HL-60 (cell line): ENCODE data around the gene ROGDI.

Source experiments
- GABPA ChIP-seq: IDR thresholded peaks from 2 replicates; pipeline ENCODE4 v1.6.1; 2012; ENCODE audit warnings: low read depth
- POLR2AphosphoS5 ChIP-seq: IDR thresholded peaks from 2 replicates; pipeline ENCODE4 v1.6.1; 2012; ENCODE audit warnings: low read depth
- REST ChIP-seq: IDR thresholded peaks from 2 replicates; pipeline ENCODE4 v1.6.1; 2012; ENCODE audit warnings: low read depth; ENCODE audit not compliant: insufficient replicate concordance
- SPI1 ChIP-seq: IDR thresholded peaks from 2 replicates; pipeline ENCODE4 v1.6.1; 2012; ENCODE audit warnings: low read depth, mild to moderate bottlenecking, borderline replicate concordance
- TF ChIP-seq, protein P1 (sequence below): IDR thresholded peaks from one replicate; pipeline ENCODE4 v1.5.1; 2011; ENCODE audit warnings: low read length, control low read depth, inconsistent platforms; ENCODE audit not compliant: insufficient read depth

DNA sequence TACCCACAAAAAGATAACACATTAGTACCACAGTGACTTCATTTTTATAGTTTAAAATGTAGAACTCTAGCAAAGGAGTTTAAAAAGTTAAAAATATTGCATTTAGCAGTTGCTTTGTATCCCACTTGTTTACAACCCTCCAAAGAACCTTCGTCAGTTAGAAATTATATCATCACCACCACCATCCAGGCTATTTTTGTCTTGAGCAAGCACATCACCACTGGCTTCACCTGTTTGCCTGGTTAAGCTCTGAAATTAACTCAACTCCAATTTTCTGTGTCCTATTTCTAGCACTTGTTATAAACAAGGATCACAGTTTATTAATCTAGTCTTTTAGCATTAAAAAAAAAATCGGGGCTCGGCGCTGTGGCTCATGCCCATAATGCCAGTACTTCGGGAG is 38.6 kb upstream of the ROGDI start:
- TF ChIP-seq, protein P1, sequence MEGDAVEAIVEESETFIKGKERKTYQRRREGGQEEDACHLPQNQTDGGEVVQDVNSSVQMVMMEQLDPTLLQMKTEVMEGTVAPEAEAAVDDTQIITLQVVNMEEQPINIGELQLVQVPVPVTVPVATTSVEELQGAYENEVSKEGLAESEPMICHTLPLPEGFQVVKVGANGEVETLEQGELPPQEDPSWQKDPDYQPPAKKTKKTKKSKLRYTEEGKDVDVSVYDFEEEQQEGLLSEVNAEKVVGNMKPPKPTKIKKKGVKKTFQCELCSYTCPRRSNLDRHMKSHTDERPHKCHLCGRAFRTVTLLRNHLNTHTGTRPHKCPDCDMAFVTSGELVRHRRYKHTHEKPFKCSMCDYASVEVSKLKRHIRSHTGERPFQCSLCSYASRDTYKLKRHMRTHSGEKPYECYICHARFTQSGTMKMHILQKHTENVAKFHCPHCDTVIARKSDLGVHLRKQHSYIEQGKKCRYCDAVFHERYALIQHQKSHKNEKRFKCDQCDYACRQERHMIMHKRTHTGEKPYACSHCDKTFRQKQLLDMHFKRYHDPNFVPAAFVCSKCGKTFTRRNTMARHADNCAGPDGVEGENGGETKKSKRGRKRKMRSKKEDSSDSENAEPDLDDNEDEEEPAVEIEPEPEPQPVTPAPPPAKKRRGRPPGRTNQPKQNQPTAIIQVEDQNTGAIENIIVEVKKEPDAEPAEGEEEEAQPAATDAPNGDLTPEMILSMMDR, result no peak
- no peak for TF ChIP-seq REST
- TF ChIP-seq POLR2AphosphoS5, result no peak
- no peak for TF ChIP-seq GABPA
- TF ChIP-seq SPI1, result no peak
